Breast epithelium (tissue), 3 donors: ENCODE data around the gene C11orf68.

Experiments
- CTCF ChIP-seq, 3 donors: fragments of 450-650 bp; IDR thresholded peaks; one replicate each; pipeline ENCODE4 v1.5.1; 2016 to 2017; ENCODE audit warnings: antibody characterized with exemption in 3 of 3, mild to moderate bottlenecking in 3 of 3, moderate library complexity in 3 of 3
- POLR2A ChIP-seq: fragments of 450-650 bp; IDR thresholded peaks from one replicate; pipeline ENCODE4 v1.6.1; 2016; ENCODE audit warnings: antibody characterized with exemption, mild to moderate bottlenecking, moderate library complexity

DNA sequence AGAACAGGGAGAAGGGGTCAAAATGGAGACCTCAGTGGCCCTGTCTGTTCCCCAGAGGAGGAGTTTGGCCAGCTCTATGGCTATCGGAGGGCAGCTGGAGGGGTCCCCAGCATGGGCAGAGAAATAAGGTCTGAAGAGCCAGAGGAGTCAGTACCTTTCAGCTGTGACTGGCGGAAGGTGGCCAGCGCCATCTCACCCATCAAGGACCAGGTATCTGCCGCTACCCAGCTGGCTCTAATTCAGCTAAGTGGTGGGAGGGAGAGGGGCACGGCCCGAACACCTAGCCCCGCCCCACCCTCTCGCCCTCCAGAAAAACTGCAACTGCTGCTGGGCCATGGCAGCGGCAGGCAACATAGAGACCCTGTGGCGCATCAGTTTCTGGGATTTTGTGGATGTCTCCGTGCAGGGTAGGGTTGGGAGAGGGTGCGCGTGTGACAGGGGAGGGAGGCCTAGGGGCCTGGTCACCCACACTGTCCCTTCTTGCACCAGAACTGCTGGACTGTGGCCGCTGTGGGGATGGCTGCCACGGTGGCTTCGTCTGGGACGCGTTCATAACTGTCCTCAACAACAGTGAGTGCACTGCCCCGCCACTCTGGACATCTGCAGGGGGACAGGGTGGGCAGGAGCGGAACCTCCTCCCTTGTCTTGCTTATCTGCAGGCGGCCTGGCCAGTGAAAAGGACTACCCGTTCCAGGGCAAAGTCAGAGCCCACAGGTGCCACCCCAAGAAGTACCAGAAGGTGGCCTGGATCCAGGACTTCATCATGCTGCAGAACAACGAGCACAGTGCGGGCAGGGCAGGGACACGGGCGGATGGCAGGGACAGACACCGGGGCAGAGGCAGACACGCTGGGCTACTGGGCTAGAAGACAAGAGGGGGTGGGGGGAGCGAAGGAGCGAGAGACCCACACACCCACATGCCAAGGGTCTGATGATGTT, 36.5 kb downstream of the C11orf68 start:
- TF ChIP-seq CTCF (IDR thresholded peaks at IDR 0.05) (no peak), POLR2A (no peak)
